GM23338 (cell line): ENCODE data around the gene JAM3. TPM values are rescaled to one million over a fixed set of nuclear protein-coding genes. Genes with fewer than 3 reads are reported as not detected.

Experiments
- ATAC-seq: fragments of 200-7000 bp; cut with Tn5 transposase; 3 replicates; pipeline ENCODE4 v1.9.1; 2020
- DNase-seq: peaks from one replicate; pipeline ENCODE4 v3.0.0-alpha.2; 2015; ENCODE audit warnings: low spot score
- H2AFZ ChIP-seq: fragments of 200-600 bp; sonication (generic); 2 replicates; pipeline ENCODE4 v1.8.0; 2016; ENCODE audit warnings: antibody characterized with exemption, mild to moderate bottlenecking, moderate library complexity
- H3F3A ChIP-seq: fragments of 200-600 bp; sonication (generic); replicated peaks from 2 replicates; pipeline ENCODE4 v1.8.0; 2017; ENCODE audit warnings: antibody characterized with exemption, mixed run types, low read depth
- H3K27ac ChIP-seq: fragments of 200-600 bp; sonication (generic); 2 replicates; pipeline ENCODE4 v1.6.1; 2016; ENCODE audit warnings: low read depth
- H3K27me3 ChIP-seq: fragments of 200-600 bp; sonication (generic); 2 replicates; pipeline ENCODE4 v1.8.0; 2016; ENCODE audit warnings: mild to moderate bottlenecking, mixed run types, moderate library complexity; ENCODE audit not compliant: insufficient read depth
- H3K36me3 ChIP-seq: fragments of 200-600 bp; sonication (generic); 2 replicates; pipeline ENCODE4 v1.8.0; 2016; ENCODE audit warnings: mild to moderate bottlenecking; ENCODE audit not compliant: insufficient read depth
- H3K4me1 ChIP-seq: fragments of 200-600 bp; sonication (generic); 2 replicates; pipeline ENCODE4 v1.8.0; 2016; ENCODE audit warnings: mild to moderate bottlenecking, moderate library complexity; ENCODE audit not compliant: insufficient read depth
- H3K4me2 ChIP-seq: fragments of 200-600 bp; sonication (generic); 2 replicates; pipeline ENCODE4 v1.7.1; 2017; ENCODE audit warnings: mixed run types
- H3K4me3 ChIP-seq: fragments of 200-600 bp; sonication (generic); 2 replicates; pipeline ENCODE4 v1.6.1; 2016; ENCODE audit warnings: mixed run types
- H3K79me2 ChIP-seq: fragments of 200-600 bp; sonication (generic); replicated peaks from 2 replicates; pipeline ENCODE4 v1.8.0; 2017; ENCODE audit warnings: mild to moderate bottlenecking; ENCODE audit not compliant: insufficient read depth
- H3K9me2 ChIP-seq: fragments of 200-600 bp; sonication (generic); 2 replicates; pipeline ENCODE4 v1.8.0; 2017; ENCODE audit not compliant: insufficient read depth
- H4K20me1 ChIP-seq: fragments of 200-600 bp; sonication (generic); replicated peaks from 2 replicates; pipeline ENCODE4 v1.8.0; 2017; ENCODE audit warnings: mild to moderate bottlenecking; ENCODE audit not compliant: insufficient read depth
- H3K27ac Mint-ChIP-seq: 2 replicates; pipeline ENCODE4 v1.8.0; 2020; ENCODE audit warnings: inconsistent platforms, mild to moderate bottlenecking, moderate library complexity, mixed read lengths
- H3K27me3 Mint-ChIP-seq: 3 replicates; pipeline ENCODE4 v1.8.0; 2022; ENCODE audit warnings: low read depth, mild to moderate bottlenecking, moderate library complexity, mixed read lengths, inconsistent platforms; ENCODE audit not compliant: insufficient read depth, poor library complexity
- H3K36me3 Mint-ChIP-seq: 3 replicates; pipeline ENCODE4 v1.8.0; 2021; ENCODE audit warnings: low read depth, mild to moderate bottlenecking, inconsistent platforms, moderate library complexity, mixed read lengths
- H3K4me1 Mint-ChIP-seq: 3 replicates; pipeline ENCODE4 v1.8.0; 2020; ENCODE audit warnings: mild to moderate bottlenecking, inconsistent platforms, mixed read lengths
- H3K4me3 Mint-ChIP-seq: 3 replicates; pipeline ENCODE4 v1.8.0; 2021; ENCODE audit warnings: moderate library complexity, mild to moderate bottlenecking, inconsistent platforms, mixed read lengths
- H3K9me3 Mint-ChIP-seq: 3 replicates; pipeline ENCODE4 v1.8.0; 2020; ENCODE audit warnings: moderate library complexity, mild to moderate bottlenecking, inconsistent platforms, mixed read lengths
- CREB1 ChIP-seq: fragments of 250-450 bp; sonication (Bioruptor Pico); IDR thresholded peaks from 2 replicates; pipeline ENCODE4 v1.5.0; 2020; ENCODE audit warnings: low read depth, mild to moderate bottlenecking, moderate library complexity
- EZH2 ChIP-seq: fragments of 200-600 bp; sonication (generic); IDR thresholded peaks from one replicate; pipeline ENCODE4 v1.8.0; 2017; ENCODE audit warnings: antibody characterized with exemption, mild to moderate bottlenecking, low read depth; ENCODE audit not compliant: unreplicated experiment
- EZH2phosphoT487 ChIP-seq: fragments of 200-600 bp; sonication (generic); IDR thresholded peaks from one replicate; pipeline ENCODE4 v1.8.1; 2018; ENCODE audit warnings: antibody characterized with exemption; ENCODE audit not compliant: unreplicated experiment
- JUNB ChIP-seq: IDR thresholded peaks from one replicate; pipeline ENCODE4 v1.6.1; 2016; ENCODE audit warnings: antibody characterized with exemption; ENCODE audit not compliant: unreplicated experiment
- NANOG ChIP-seq: IDR thresholded peaks from 2 replicates; pipeline ENCODE4 v1.6.1; 2016; ENCODE audit warnings: antibody characterized with exemption, borderline replicate concordance
- STAT1 ChIP-seq: IDR thresholded peaks from one replicate; pipeline ENCODE4 v1.6.1; 2016; ENCODE audit warnings: antibody characterized with exemption; ENCODE audit not compliant: unreplicated experiment
- ZNF331 ChIP-seq: fragments of 250-450 bp; sonication (Bioruptor Pico); IDR thresholded peaks from 2 replicates; pipeline ENCODE4 v1.5.0; 2020; ENCODE audit warnings: low read depth, mild to moderate bottlenecking, moderate library complexity
- polyA plus RNA-seq: library from polyadenylated mRNA; unstranded; fragments of >200 nt; fragmentation: Nextera tagmentation; extraction: Ambion mirVana; gene quantifications from 2 replicates; pipeline ENCODE4 v1.2.1, GENCODE V29; 2016
- total RNA-seq: library from RNA; depleted of rRNA; stranded (reverse); fragments of >200 nt; shearing (Covaris generic); gene quantifications from 2 replicates; pipeline ENCODE4 v1.2.3, GENCODE V29; 2014
- TF ChIP-seq, protein P1 (sequence below), 2 experiments: fragments of 200-600 bp in 1 of 2; sonication (generic) in 1 of 2; conservative IDR thresholded peaks; 2 replicates each; pipeline versions ENCODE4 v1.5.1 to v1.6.1; 2016 to 2017; ENCODE audit warnings: antibody characterized with exemption in 2 of 2, low read depth in 2 of 2, mild to moderate bottlenecking in 2 of 2, moderate library complexity in 1 of 2
- TF ChIP-seq, protein P2 (sequence below): IDR thresholded peaks from 2 replicates; pipeline ENCODE4 v1.6.1; 2016; ENCODE audit warnings: antibody characterized with exemption

Gene JAM3
- total and polyA plus RNA-seq, 2 experiments from 2014 or later: 14.1 to 41.5 TPM

DNA sequence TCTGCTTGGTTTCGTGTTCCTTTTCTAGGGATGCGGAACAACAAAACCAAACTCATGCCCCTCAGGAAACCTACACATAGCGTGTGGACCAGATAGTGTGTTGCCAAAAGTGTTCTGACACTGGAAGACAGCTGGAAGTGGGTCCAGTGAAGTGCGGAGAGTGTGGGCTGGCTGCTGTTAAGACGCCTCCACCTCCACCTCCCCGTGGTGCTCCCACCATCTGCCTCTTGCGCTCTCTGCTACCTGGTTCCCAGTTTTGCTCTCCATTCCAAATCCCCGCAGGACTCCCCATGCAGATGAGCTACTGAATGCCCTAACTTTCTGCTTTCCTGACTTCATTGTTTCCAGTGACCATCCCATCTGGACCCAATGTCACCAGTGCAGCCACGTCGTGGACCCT, 103.1 kb downstream of the JAM3 start (continued):
- TF ChIP-seq, protein P1, sequence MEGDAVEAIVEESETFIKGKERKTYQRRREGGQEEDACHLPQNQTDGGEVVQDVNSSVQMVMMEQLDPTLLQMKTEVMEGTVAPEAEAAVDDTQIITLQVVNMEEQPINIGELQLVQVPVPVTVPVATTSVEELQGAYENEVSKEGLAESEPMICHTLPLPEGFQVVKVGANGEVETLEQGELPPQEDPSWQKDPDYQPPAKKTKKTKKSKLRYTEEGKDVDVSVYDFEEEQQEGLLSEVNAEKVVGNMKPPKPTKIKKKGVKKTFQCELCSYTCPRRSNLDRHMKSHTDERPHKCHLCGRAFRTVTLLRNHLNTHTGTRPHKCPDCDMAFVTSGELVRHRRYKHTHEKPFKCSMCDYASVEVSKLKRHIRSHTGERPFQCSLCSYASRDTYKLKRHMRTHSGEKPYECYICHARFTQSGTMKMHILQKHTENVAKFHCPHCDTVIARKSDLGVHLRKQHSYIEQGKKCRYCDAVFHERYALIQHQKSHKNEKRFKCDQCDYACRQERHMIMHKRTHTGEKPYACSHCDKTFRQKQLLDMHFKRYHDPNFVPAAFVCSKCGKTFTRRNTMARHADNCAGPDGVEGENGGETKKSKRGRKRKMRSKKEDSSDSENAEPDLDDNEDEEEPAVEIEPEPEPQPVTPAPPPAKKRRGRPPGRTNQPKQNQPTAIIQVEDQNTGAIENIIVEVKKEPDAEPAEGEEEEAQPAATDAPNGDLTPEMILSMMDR (conservative IDR thresholded peaks at IDR 0.05; ENCODE audit: low read depth in 2 of 2): no peak
- TF ChIP-seq JUNB (no peak), STAT1 (no peak), EZH2 (no peak)

DNA sequence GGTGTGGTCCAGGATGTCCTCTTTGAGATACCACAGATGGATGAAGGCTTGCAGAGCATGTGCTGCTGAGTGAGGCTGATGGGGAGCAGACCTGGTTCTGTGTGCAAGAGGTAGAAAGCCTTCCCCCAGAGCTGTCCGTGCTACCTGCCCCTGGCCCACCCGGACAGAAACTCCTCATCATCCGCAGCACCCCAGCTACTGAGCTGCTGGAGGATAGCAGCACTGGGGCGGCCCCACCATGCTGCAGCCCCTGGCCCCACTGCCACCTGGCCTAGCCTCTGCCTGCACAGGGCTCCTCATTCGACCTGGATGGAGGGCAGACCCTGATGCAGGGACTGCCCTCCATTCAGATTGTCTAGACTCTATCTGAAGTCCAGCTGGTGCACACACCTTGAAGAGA, 104.4 kb downstream of the JAM3 start:
- TF ChIP-seq EZH2 (no peak), EZH2phosphoT487 (no peak), ZNF331 (CRISPR knock-in tag) (no peak), CREB1 (CRISPR knock-in tag) (no peak), JUNB (no peak), NANOG (no peak)
- TF ChIP-seq, protein P1 (conservative IDR thresholded peaks at IDR 0.05; ENCODE audit: low read depth in 2 of 2): no peak
- TF ChIP-seq, protein P2, sequence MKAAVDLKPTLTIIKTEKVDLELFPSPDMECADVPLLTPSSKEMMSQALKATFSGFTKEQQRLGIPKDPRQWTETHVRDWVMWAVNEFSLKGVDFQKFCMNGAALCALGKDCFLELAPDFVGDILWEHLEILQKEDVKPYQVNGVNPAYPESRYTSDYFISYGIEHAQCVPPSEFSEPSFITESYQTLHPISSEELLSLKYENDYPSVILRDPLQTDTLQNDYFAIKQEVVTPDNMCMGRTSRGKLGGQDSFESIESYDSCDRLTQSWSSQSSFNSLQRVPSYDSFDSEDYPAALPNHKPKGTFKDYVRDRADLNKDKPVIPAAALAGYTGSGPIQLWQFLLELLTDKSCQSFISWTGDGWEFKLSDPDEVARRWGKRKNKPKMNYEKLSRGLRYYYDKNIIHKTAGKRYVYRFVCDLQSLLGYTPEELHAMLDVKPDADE: no peak
- H4K20me1 ChIP-seq: no peaks in the 10 kb centered on the region
- Mint-ChIP-seq H3K27me3 (peaks cover 22% of the 10 kb centered on the region), H3K9me3 (peaks cover 56% of the 10 kb centered on the region), H3K4me1 (no peaks in the 10 kb centered on the region), H3K4me3 (no peak overlapping the region), H3K36me3 (peaks cover 98% of the 10 kb centered on the region), H3K27ac (no peak overlapping the region)
- H2AFZ ChIP-seq: no peak overlapping the region
- no peak overlapping the region for H3K4me3 ChIP-seq
- no peaks in the 10 kb centered on the region for H3K4me1 ChIP-seq
- peaks cover 91% of the 10 kb centered on the region for H3K36me3 ChIP-seq
- ATAC-seq (no peak), DNase-seq (no peak)
- H3K9me2 ChIP-seq: no peaks in the 10 kb centered on the region; the same call in 1 of the 2 replicates
- H3K79me2 ChIP-seq: no peaks in the 10 kb centered on the region
- H3K27ac ChIP-seq: no peak overlapping the region
- H3K27me3 ChIP-seq: no peaks in the 10 kb centered on the region; the same call in 1 of the 2 replicates
- H3F3A ChIP-seq: peaks cover 9% of the 10 kb centered on the region
- H3K4me2 ChIP-seq: no peak overlapping the region
